Colonic mucosa (tissue), 4 donors: Measurements from ENCODE around the gene PIP4K2A. TPM values are rescaled to one million over a fixed set of nuclear protein-coding genes. Genes with fewer than 3 reads are reported as not detected.

Experiments used
- DNase-seq: peaks from one replicate; pipeline ENCODE4 v3.0.0-alpha.2; 2020
- H3K27ac ChIP-seq: fragments of 200-600 bp; one replicate; pipeline ENCODE4 v1.8.0; 2021
- H3K27me3 ChIP-seq: fragments of 200-600 bp; one replicate; pipeline ENCODE4 v1.8.0; 2021
- H3K36me3 ChIP-seq: fragments of 200-600 bp; one replicate; pipeline ENCODE4 v1.8.0; 2021
- H3K4me1 ChIP-seq: fragments of 200-600 bp; one replicate; pipeline ENCODE4 v1.8.0; 2021; ENCODE audit warnings: mild to moderate bottlenecking
- H3K4me3 ChIP-seq: fragments of 200-600 bp; one replicate; pipeline ENCODE4 v1.8.0; 2021
- H3K9ac ChIP-seq, 2 donors: one replicate each; pipeline ENCODE4 v1.7.0; 2013; ENCODE audit warnings: control low read depth in 2 of 2, low read depth in 2 of 2, low read length in 2 of 2
- H3K9me3 ChIP-seq: fragments of 200-600 bp; one replicate; pipeline ENCODE4 v1.8.0; 2021
- CTCF ChIP-seq: fragments of 200-600 bp; IDR thresholded peaks from one replicate; pipeline ENCODE4 v1.8.0; 2022; ENCODE audit warnings: antibody characterized with exemption, mild to moderate bottlenecking
- intact Hi-C: fragments of 100-400 bp; cut with DNase I; formaldehyde crosslinking; loops from one replicate; pipeline ENCODE4 v1.14.1; 2022
- total RNA-seq, 2 donors: library from RNA; stranded (reverse); fragmentation: NEBNext Ultra II Directional in 1 of 2; extraction: Animal tissue kit (Norgen Biotek cat#: 25700) in 1 of 2; gene quantifications; one replicate each; pipeline ENCODE4 v1.2.1, GENCODE V29; 2021
- donor health status: healthy.
- donor health status: DM: no; HTN: no; CAD: no.
- donor health status: DM: no; HTN: no; CAD: no.

PIP4K2A gene
- total RNA-seq, 2 donors from 2014 or later, result 12.1 to 14.9 TPM

GRCh38 chr10:22611425-22612115 lies 102.8 kb downstream of the PIP4K2A start:
- no peaks in the 10 kb centered on the region for H3K27me3 ChIP-seq
- H3K27ac ChIP-seq, result no peak overlapping the region
- no peak for DNase-seq
- no peaks in the 10 kb centered on the region for H3K9me3 ChIP-seq
- H3K9ac ChIP-seq, result no peak overlapping the region
- peaks cover 4% of the 10 kb centered on the region for H3K4me1 ChIP-seq
- intact Hi-C loops, result no loop called here
- H3K4me3 ChIP-seq, result no peak overlapping the region
- no peak for TF ChIP-seq CTCF
- no peaks in the 10 kb centered on the region for H3K36me3 ChIP-seq

DNA sequence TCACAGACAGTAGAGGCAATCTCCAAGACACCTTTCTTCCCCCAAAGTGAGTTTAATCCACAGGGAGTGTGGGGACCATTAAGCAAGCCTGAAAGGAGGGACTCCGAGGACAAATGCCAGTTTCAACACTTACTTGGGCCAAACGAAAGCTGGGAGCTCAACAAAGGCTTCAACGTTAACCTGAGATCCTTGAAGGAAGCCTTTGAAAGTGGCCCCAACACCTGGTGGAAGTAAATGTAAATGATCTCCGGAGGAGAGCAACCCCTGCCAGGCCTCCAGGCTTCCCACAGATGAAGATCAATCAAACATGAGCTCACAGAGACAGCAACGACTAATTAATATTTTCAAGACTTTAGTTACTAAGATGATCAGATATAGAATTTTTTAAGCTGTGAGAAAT lies 103.8 kb downstream of the PIP4K2A start:
- Histone ChIP-seq H3K27ac (no peak overlapping the region), H3K9ac (no peak overlapping the region), H3K9me3 (no peaks in the 10 kb centered on the region), H3K36me3 (no peaks in the 10 kb centered on the region), H3K4me1 (peaks cover 5% of the 10 kb centered on the region), H3K27me3 (no peaks in the 10 kb centered on the region), H3K4me3 (no peak overlapping the region)
- intact Hi-C loops, result no loop called here
- TF ChIP-seq CTCF, result no peak
- DNase-seq, result no peak

- Histone ChIP-seq H3K4me3 (no peak overlapping the region), H3K9me3 (no peaks in the 10 kb centered on the region), H3K27me3 (no peaks in the 10 kb centered on the region), H3K27ac (no peak overlapping the region), H3K9ac (no peak overlapping the region), H3K36me3 (no peaks in the 10 kb centered on the region), H3K4me1 (peaks cover 9% of the 10 kb centered on the region)
- TF ChIP-seq CTCF, result no peak
- no peak for DNase-seq
- intact Hi-C loops, result no loop called here
Observed at GRCh38 chr10:22609719-22610465, 104.5 kb downstream of the PIP4K2A start.

DNA sequence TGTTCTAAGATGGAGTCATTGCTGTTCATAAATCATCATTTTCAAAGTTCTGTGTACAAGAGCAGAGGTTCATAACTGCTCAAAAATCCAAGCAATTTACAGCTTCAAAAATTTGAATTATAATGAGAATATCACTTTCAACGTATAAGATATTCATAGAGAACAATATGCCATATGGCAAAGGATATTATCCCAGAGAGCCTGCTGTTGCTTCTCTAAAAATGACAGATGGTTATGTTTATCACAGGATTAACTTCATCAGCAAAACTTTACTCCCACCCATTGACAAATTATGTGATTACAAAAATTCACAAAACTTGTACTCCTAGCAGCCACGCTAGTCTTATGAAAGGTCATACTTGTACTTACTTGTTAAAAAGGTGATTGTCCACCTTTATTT lies 105.1 kb downstream of the PIP4K2A start:
- no peaks in the 10 kb centered on the region for H3K27me3 ChIP-seq
- intact Hi-C loops, result no loop called here
- H3K9me3 ChIP-seq, result no peaks in the 10 kb centered on the region
- H3K9ac ChIP-seq, result no peak overlapping the region
- H3K36me3 ChIP-seq, result no peaks in the 10 kb centered on the region
- H3K27ac ChIP-seq, result no peak overlapping the region
- H3K4me3 ChIP-seq, result no peak overlapping the region
- peaks cover 9% of the 10 kb centered on the region for H3K4me1 ChIP-seq
- DNase-seq, result no peak
- no peak for TF ChIP-seq CTCF

DNA sequence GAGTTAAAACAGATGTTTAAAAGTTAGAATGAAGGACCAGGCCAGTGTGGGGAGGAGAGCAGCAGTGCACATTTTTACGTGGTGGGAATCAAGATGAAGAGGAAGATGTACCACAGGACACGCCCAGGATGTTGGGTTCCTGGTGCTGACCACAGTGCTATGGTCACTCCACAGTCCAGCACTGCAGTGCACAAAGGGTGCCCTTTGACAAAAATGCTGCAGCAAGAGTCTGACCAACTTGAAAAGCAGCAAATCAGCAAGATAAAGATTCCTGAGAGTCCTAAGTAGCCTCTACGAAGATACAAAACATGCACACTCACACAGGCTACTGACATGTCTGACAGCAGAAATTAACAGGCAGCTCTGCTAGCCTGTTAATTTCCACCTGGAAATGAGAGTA lies 107.1 kb downstream of the PIP4K2A start:
- intact Hi-C loops, result no loop called here
- H3K4me3 ChIP-seq, result no peak overlapping the region
- peaks cover 9% of the 10 kb centered on the region for H3K4me1 ChIP-seq
- TF ChIP-seq CTCF, result no peak
- H3K9me3 ChIP-seq, result no peaks in the 10 kb centered on the region
- no peak for DNase-seq
- H3K27me3 ChIP-seq, result no peaks in the 10 kb centered on the region
- H3K36me3 ChIP-seq, result no peaks in the 10 kb centered on the region
- H3K9ac ChIP-seq, result no peak overlapping the region
- H3K27ac ChIP-seq, result no peak overlapping the region
